NCI-H2107 treated with DMSO at 0.1 percent for 48 hours (cell line): ENCODE measurements around the gene CYP3A4.
"Not testable (repeated sequence)": the region's sequence is repeated elsewhere in the genome, so short reads cannot be mapped to it uniquely, and the experiment has no call there.

Experiments
- DNase-seq: peaks from one replicate; lab custom pipeline; 2025; ENCODE audit not compliant: unreplicated experiment; lab: John Stamatoyannopoulos, UW

Gene CYP3A4

GRCh38 chr7:99784007-99784406 is at the start of gene CYP3A4:
CYP3A4 (minus strand) TSS chr7:99784184; CDS start chr7:99784081, 103 bp downstream.
- no peak for DNase-seq

GRCh38 chr7:99833289-99833877 is 49.4 kb upstream of the CYP3A4 start:
- DNase-seq: no peak

DNA sequence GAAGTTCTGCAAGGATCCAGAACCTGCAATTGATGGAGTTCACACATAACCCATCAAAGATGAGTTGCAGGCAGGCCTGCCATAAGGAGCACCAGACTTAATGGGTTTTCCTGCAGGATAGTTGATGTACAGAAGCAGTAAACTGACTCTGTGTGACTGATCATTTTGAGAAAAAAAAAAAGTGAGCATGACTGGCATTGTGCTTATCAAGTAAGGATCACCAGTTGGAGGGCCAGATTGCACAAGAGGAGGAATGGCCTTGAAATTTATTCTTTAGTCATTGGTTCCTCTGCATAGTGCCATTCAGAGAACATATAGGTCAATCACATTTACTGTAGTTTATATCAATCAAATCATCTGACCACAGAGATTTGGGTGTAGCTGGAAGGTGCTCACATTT is 47.6 kb upstream of the CYP3A4 start:
- no peak for DNase-seq

GRCh38 chr7:99829524-99830160 is 45.7 kb upstream of the CYP3A4 start:
- DNase-seq: no peak

- no peak for DNase-seq
These were observed 44.8 kb upstream of the CYP3A4 start for GRCh38 chr7:99828811-99829210.

DNA sequence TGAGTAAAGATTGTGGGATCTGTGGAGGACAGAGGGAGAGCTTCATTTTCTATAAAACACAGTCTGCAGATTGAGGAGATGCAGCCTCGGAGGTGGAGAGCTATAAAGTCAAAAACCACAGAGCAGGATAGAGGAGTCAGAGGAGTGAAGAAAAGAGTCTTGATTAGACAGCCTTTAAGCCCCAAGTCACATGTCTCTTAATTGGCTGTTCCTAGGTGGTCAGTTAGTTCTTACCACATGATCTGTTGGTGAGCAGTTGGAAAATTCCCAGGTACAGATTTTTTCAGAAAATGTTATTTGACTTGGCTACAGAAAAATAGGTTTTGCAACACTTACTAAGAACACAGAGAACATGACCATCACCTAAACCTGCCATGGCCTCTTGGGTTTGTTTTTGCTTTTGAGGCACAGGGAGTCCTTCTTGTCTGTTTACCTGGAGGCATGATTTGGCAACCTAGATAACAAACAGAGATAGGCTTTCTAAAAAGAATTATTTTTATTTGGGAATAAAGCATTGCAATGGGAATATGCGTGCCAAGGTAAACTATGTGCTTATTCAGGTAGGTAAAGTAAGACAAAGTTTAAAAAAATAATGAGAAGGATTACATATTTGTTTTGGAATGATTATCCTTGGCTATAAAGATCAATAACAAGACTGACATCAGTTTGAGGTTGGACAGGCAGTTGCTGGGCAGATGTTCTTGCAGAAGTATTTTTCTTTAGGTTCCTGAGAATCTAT is 43.2 kb upstream of the CYP3A4 start:
- no peak for DNase-seq

- no peak for DNase-seq
These were observed 41.9 kb upstream of the CYP3A4 start for GRCh38 chr7:99825873-99826272.

DNA sequence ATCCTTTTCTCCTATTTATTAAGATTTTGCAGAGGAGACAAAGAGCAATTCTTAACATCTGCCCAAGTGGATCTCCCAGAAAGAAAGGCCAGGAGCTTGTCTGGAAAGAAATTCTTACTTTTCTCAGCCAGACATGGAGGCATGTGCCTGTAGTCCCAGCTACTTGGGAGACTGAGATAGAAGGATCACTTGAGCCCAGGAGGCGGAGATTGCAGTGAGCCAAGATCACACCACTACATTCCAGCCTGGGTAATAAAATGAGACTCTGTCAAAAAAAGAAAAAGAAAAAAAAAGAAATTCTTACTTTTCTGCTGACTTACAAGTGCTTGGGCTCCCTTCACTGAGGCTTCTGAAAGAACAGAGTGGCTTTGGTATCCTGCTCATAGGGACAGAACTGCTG is 41.5 kb upstream of the CYP3A4 start:
- DNase-seq: no peak

GRCh38 chr7:99824091-99824490 is 40.1 kb upstream of the CYP3A4 start:
- no peak for DNase-seq

GRCh38 chr7:99822731-99823718 is 39.0 kb upstream of the CYP3A4 start:
- DNase-seq: no peak

- DNase-seq: no peak
These were observed 36.5 kb upstream of the CYP3A4 start for GRCh38 chr7:99820408-99821027.

DNA sequence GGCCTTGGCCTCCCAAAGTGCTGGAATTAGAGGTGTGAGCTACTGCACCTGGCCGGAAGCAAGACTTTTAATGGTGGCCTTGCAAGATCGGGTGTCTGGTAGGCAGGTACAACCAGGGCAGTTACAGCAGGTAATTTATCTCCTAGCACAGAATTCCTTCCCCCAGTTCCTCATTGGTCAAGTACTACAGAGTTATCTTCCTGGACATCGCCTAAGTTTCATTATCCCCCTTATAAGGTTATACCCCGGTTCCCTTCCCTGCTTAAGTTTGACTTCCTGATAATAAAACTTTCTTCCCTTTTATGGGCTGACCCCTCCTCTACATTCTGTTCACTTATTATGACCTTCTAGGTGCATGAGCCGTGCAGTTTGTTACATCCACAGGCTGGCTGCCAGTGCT is 24.8 kb upstream of the CYP3A4 start:
- no peak for DNase-seq

DNA sequence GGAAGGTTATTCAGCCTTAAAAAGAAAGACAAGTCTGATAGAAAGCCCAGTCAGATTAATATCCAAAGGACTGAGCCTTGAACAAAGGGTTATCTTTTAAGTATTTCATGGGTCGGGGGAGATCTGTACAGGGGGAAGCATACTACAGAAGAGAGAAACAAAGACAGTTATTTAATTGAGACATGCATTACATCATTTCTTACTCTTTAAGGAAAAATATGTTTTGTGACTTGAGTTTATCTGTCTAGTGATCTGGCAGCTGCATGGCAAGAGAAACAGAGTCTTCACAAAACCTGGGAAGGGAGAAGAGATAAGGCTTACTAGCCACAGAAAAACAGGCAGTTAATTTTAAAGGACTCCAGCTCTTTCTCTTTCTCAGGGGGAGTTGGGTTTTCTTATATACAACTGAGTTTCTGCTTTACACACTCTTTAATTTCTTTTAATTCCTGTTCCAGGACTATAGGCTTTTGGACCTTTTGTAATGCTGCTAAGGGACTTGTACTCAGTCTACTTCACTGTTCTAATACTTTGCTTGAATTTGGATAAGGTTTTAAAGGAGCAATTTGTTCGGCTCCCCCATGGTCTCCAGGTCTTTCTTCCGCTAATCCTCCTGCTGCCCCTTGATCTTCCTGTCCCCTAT is 23.0 kb upstream of the CYP3A4 start:
- no peak for DNase-seq

GRCh38 chr7:99805641-99806040 is 21.7 kb upstream of the CYP3A4 start:
- no peak for DNase-seq

GRCh38 chr7:99803118-99803517 is 19.1 kb upstream of the CYP3A4 start:
- not testable (repeated sequence) for DNase-seq

GRCh38 chr7:99801407-99801806 is 17.4 kb upstream of the CYP3A4 start:
- not testable (repeated sequence) for DNase-seq

DNA sequence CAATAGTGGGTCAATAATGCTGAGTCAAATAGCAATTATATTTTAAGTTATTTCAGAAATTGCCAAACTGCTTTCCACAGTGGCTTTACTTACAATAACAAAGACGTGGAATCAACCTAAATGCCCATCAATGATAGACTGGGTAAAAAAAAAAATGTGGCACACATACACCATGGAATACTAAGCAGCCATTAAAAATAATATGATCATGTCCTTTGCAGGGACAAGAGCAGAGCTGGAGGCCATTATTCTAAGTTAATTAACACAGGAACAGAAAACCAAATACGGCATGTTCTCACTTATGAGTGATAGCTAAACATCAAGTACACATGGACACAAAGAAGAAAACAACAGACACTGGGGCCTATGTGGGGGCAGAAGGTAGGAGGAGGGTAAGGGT is 15.0 kb upstream of the CYP3A4 start:
- DNase-seq: no peak

GRCh38 chr7:99795864-99796263 is 11.9 kb upstream of the CYP3A4 start:
- not testable (repeated sequence) for DNase-seq

DNA sequence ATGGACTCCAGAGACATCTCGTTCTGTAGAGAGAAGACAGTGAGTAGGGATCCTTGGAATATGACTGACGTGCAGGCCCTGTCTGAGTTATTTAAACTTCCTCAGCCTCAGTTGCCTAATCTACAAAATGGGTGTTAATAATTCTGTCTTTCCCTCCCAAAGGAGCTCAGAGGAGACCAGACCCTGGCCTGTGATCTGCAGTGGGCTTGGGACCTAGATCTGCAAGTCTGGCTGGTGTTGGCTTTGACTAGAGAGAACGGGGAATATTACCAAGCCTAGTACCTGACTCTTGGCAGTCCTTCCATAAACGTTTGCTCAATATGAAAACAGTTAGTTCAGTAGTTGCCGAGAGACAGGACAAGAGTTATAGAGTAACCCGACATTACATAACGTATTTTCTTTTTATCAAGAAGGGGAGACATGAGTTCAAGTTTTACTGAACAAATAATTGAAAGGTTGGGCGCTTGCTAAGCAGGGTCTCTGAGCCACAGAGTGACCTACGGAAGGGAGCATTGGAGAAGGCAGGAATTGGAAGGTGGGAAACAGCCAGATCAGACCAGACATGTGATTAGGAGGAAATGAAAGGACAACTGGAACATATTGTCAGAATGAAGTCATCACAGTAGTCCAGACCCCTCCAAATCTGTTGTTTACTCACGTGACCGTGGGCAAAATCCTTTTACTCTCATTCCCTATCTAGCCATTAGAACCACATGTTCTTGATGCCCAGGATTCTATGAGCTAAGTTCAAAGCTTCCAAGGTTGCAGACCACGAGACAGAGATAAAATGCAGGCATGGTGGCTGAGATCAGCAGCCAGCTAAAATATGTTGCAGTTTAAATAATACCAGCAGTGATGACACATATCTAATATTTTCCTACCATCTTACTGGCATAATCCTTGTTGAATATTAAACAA is 10.9 kb upstream of the CYP3A4 start:
- no peak for DNase-seq
